NOMO-1 treated with DMSO at 0.1 percent for 48 hours (cell line): ENCODE measurements around the gene PMPCA.
"Not testable (repeated sequence)": the region's sequence is repeated elsewhere in the genome, so short reads cannot be mapped to it uniquely, and the experiment has no call there.

Experiments used
- DNase-seq: peaks from one replicate; lab custom pipeline; 2025; ENCODE audit not compliant: unreplicated experiment; lab: John Stamatoyannopoulos, UW

The PMPCA gene

DNA sequence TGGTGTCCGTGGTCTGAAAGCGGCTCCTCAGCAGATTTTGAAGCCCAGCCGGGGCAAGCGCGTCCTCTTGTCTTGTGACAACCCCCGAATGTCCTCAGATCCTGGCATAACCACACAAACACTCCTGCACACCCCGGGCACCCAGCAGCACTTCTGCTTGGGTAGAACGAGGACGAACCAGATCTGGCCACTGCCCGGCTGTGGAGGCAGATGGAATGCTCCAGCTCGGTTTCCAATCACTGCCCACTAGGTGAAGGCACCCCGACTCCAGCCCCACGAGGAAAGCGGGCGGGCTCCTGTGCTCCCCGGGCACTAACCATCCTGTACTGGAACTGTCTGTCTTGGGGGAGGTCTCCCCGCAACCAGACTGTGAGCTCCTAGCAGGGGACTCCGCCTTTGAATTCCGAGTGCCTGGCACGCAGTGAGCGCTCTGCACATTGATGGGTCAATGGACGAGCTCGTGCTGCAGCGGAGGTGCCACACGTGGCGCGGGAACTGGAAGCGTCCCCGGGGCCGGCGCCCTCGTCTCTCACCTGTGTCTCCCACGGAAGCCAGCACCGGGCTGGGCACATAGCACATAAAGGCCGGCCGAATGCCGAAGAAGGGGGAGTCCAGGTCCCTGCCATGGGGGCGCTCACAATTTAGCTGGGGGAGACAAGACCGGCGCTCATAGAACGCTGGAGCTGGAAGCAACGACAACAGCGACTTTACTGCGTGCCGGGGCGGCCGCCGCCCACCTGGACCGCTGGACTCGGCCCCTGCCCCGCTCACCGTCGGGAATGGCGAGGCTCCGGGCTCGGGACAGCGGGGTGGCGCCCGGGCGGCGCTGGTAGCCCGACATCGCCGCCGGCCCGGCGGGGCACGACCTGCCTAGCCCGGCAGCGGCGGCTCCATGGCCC is 652 bp upstream of the PMPCA start:
- peak; percentile 28 for DNase-seq

DNA sequence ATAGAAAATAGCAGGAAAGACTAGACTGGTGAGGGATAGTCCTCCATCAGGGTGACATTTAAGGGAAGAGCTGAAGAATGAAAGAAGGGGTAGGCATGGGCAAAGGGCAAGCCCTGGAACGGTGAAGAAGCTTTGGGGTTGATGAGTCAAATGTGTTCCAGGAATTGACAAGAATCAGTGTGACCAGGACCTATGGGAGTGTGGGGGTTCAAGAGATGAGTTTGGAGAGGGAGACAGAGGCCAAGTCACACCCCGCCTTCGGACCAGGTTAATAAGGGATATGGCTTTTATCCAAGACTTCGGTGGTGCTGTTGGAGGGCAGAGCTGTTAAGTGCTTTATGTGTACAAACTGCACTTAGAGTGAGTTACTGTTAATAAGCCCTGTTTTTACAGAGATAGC is 920 bp downstream of the PMPCA start:
- DNase-seq = no peak

GRCh38 chr9:136412962-136413361 is 2.5 kb downstream of the PMPCA start:
- no peak for DNase-seq

- no peak for DNase-seq
Observed at GRCh38 chr9:136416427-136416826, 6.0 kb downstream of the PMPCA start.

- DNase-seq = no peak
Observed at GRCh38 chr9:136416914-136417313, 6.5 kb downstream of the PMPCA start.

- no peak for DNase-seq
Observed at GRCh38 chr9:136418182-136419091, 8.0 kb downstream of the PMPCA start.

DNA sequence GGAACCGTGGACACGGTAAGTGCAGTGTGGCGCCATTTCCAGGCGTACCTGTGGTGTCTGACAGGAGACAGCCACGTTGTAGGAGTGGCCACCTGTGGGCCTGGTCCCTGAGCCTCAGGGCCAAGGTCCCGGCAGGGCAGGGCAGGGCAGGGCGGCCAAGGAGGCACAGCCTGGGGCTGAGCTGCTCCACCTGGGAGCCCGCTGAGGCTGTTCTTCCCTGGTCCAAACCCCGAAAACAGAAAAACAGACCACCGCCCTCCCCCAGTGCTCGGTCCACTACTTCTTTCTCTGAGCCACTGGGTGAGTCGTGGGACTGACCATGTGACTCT is 8.6 kb downstream of the PMPCA start:
- DNase-seq = no peak

GRCh38 chr9:136421791-136422190 is 11.3 kb downstream of the PMPCA start:
- no peak for DNase-seq

GRCh38 chr9:136422876-136423275 is 12.4 kb downstream of the PMPCA start:
- DNase-seq = no peak

GRCh38 chr9:136423432-136424146 is 13.1 kb downstream of the PMPCA start:
- DNase-seq = no peak

DNA sequence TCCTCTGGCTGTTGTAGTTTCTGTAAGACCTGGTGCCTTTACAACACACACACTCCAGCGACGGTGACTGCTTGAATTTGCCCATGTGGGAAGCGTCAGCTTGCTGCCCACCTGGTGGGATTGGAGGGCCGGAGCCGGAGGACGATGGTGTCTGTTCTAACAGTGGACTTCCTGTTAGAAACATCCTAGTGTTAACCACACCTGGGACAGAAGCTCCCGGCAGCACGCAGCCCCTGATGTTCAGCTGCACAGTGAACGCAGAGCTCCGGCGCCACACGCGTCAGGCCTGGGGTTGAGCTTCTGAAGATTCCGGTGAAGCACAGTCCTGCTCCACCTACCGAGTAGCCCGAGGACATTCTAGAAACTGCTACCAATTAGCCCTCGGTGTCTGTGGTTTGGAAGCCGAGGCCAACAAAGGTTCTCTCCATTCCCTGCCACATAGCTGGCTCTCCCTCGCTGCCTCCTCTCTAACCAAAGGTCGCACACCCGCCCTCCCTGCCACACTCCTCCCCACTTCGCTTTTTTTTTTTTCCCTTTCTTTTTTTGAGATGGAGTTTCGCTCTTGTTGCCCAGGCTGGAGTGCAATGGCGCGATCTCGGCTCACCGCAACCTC is 14.4 kb downstream of the PMPCA start:
- no peak for DNase-seq

GRCh38 chr9:136425367-136425766 is 14.9 kb downstream of the PMPCA start:
- DNase-seq = not testable (repeated sequence)

DNA sequence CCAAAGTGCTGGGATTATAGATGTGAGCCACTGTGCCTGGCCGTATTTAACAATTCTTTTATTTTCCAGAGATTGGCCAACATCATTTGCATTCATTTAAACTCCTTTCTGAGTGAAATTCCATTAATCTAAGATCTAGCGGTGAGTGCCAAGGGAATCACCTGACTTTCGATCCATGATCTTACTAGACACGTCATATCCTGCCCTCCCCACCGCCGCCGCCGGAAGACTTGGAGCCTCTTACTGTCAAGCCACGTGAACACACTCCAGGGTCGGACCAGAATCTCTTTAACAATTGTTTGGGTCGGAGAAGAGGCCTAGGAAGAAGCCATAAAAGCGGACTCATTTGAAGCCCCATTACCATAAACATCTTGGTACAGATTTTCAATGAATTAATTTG is 16.3 kb downstream of the PMPCA start:
- DNase-seq = no peak

GRCh38 chr9:136429075-136429628 is 18.7 kb downstream of the PMPCA start:
- no peak for DNase-seq

DNA sequence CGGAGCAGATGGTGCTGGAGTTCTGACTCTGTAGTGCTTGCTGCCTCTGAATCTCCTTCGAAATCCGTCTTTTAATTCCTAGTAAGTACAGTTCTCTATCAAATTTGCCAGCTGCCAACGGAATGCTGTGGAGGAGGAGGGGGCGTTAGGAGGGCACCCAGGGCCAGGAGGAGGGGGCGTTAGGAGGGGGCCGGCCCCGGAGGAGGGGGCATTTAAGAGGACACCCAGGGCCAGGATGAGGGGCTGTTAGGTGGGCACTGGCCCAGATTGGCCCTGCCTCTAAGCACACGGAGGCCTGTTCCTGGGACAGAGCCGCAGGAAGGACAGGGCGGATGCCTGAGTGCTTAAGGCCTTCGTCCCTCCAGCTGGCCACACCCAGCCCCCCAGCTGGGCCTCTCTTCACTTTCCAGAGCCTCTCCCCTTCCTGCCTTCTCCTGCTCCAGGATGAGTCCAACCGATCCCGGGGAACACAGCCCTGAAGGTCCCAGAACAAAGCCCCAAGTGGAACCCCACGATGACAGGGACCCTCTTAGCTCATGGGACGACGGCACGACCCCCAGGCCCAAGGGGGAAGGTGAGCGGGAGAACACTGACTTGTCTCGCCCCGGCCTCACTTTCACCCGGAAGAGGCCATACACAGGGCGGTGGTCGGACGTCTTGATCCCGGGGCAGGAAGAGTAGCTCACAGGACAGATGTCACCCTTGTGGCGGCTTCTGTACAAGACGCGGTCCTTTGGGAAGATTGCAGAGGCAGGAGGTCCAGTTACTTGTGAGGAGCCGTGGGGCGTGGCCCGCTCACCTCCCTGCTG is 19.4 kb downstream of the PMPCA start:
- no peak for DNase-seq

DNA sequence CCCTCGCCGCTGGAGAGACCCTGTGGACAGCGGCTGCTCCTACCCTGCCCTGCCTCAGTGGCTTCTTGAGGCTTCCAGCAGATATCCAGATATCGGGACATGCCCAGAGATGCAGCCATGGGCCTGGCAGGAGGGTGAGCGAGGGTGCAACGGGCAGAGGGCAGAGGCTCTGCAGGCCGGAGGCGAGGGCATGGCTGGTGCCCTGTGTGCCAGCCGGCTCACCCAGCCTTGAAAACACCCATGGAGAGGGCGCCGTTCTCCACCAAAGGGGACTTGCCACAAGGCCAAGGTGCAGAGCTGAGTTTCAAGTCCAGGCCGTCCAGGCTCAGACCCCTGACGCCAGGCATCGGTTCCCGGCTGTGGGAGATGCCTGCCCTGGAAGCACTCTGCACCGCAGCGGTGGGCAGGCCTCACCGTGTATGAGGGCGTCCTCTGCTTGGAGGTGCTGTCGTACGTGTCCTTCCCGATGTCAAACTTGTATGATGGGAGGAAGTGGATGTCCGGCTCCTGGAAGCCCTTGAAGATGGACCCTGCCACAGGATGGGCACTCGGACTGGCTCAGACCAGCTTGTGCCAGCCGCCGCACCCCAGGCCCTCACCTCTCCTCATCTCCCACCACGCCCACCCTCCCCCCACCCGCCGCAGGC is 20.3 kb downstream of the PMPCA start:
- DNase-seq = no peak

GRCh38 chr9:136431782-136432350 is 21.4 kb downstream of the PMPCA start:
- DNase-seq = no peak

- no peak for DNase-seq
Observed at GRCh38 chr9:136432591-136432990, 22.1 kb downstream of the PMPCA start.
